ENCODE data around the gene CCDC200. TPM values are rescaled to one million over a fixed set of nuclear protein-coding genes. Genes with fewer than 3 reads are reported as not detected.

CCDC200 gene
- total RNA-seq, 1 donor from 2014 or later, result not detected

Other genes with a start within 250 kb of the CCDC200 start
- under 0.01 and 0.20 TPM in 2 replicates for gene PTGES3L, start 248.5 kb downstream of the CCDC200 start, total RNA-seq
- 6.5 and 11.1 TPM in 2 replicates for gene RUNDC1, start 248.1 kb downstream of the CCDC200 start, total RNA-seq
- 852 and 854 TPM in 2 replicates for gene RPL27, start 230.2 kb downstream of the CCDC200 start, total RNA-seq
- 7.5 and 8.3 TPM in 2 replicates for gene IFI35, start 221.8 kb downstream of the CCDC200 start, total RNA-seq
- 155 and 161 TPM in 2 replicates for gene VAT1, start 206.2 kb downstream of the CCDC200 start, total RNA-seq
- gene RND2, start 203.4 kb downstream of the CCDC200 start, total RNA-seq, result 0.20 and 0.22 TPM in 2 replicates
- gene BRCA1, start 103.3 kb downstream of the CCDC200 start, total RNA-seq, result 5.2 and 8.7 TPM in 2 replicates
- 56.7 and 75.4 TPM in 2 replicates for gene NBR1, start 57.4 kb downstream of the CCDC200 start, total RNA-seq
- 0.87 and 0.99 TPM in 2 replicates for gene TMEM106A, start 16.7 kb downstream of the CCDC200 start, total RNA-seq
- not detected in 2 replicates for gene RNU2-1, start 5.4 kb upstream of the CCDC200 start, total RNA-seq
- 1.1 and 2.2 TPM in 2 replicates for gene ARL4D, start 170.4 kb upstream of the CCDC200 start, total RNA-seq

Data from lung microvascular endothelial cell (primary cell).